HEK293 (cell line): Measurements from ENCODE around the gene N4BP2L2.

ENCODE experiments used
- CTCF ChIA-PET: fragments of 350-600 bp; formaldehyde crosslinking; extraction: SDS; loops from one replicate; lab custom pipeline; 2021; ENCODE audit warnings: antibody characterized with exemption; lab: Yijun Ruan, JAX
- POLR2A ChIA-PET: fragments of 300-600 bp; formaldehyde crosslinking; extraction: SDS; loops from one replicate; lab custom pipeline; 2020; ENCODE audit warnings: antibody characterized with exemption, inconsistent platforms; lab: Yijun Ruan, JAX
- H3K27ac ChIP-seq: fragments of 200-500 bp; sonication (Bioruptor generic); 2 replicates; pipeline ENCODE4 v1.5.1; 2014; ENCODE audit warnings: low read depth, low read length, control low read depth, inconsistent platforms; ENCODE audit errors: extremely low read depth
- H3K36me3 ChIP-seq, 2 experiments: fragments of 200-500 bp in 1 of 2; sonication (Bioruptor generic) in 1 of 2; 1 replicate in 1 of 2; 2 replicates in 1 of 2; pipeline ENCODE4 v1.5.1; 2014 to 2017; ENCODE audit warnings: inconsistent platforms in 2 of 2, low read length in 2 of 2; ENCODE audit not compliant: control insufficient read depth in 2 of 2, insufficient read depth in 1 of 2
- H3K4me1 ChIP-seq: fragments of 200-500 bp; sonication (Bioruptor generic); 2 replicates; pipeline ENCODE4 v1.5.1; 2014; ENCODE audit warnings: mild to moderate bottlenecking, low read length, inconsistent platforms; ENCODE audit not compliant: control insufficient read depth, insufficient read depth
- H3K4me3 ChIP-seq: 2 replicates; pipeline ENCODE4 v1.5.1; 2011; ENCODE audit warnings: low read depth, mild to moderate bottlenecking, control low read depth, low read length, moderate library complexity
- H3K9me3 ChIP-seq: fragments of 200-500 bp; sonication (Bioruptor generic); 2 replicates; pipeline ENCODE4 v1.5.1; 2014; ENCODE audit warnings: low read depth, low read length, inconsistent platforms; ENCODE audit not compliant: control insufficient read depth, insufficient read depth
- MYNN ChIP-seq: fragments of 450-650 bp; formaldehyde crosslinking; IDR thresholded peaks from 2 replicates; pipeline ENCODE4 v1.5.1; 2016; ENCODE audit warnings: missing biosample characterization, missing genetic modification characterization, borderline replicate concordance
- RBAK ChIP-seq: fragments of 450-650 bp; formaldehyde crosslinking; IDR thresholded peaks from 2 replicates; pipeline ENCODE4 v1.5.1; 2016; ENCODE audit warnings: missing biosample characterization, missing genetic modification characterization
- ZEB2 ChIP-seq: fragments of 450-650 bp; formaldehyde crosslinking; IDR thresholded peaks from 2 replicates; pipeline ENCODE4 v1.5.1; 2016; ENCODE audit warnings: missing biosample characterization, missing genetic modification characterization
- ZNF239 ChIP-seq: fragments of 450-650 bp; formaldehyde crosslinking; IDR thresholded peaks from 2 replicates; pipeline ENCODE4 v1.5.1; 2016; ENCODE audit warnings: missing biosample characterization, missing genetic modification characterization
- ZNF266 ChIP-seq: fragments of 450-650 bp; formaldehyde crosslinking; IDR thresholded peaks from 2 replicates; pipeline ENCODE4 v1.5.1; 2016; ENCODE audit warnings: missing biosample characterization, missing genetic modification characterization, low read depth
- ZNF311 ChIP-seq: fragments of 450-650 bp; formaldehyde crosslinking; IDR thresholded peaks from 2 replicates; pipeline ENCODE4 v1.5.1; 2017; ENCODE audit warnings: missing biosample characterization, missing genetic modification characterization, borderline replicate concordance
- ZNF341 ChIP-seq: fragments of 450-650 bp; formaldehyde crosslinking; IDR thresholded peaks from 2 replicates; pipeline ENCODE4; 2016; ENCODE audit warnings: low read depth, missing biosample characterization, missing genetic modification characterization
- ZNF514 ChIP-seq: fragments of 450-650 bp; formaldehyde crosslinking; IDR thresholded peaks from 2 replicates; pipeline ENCODE4 v1.5.1; 2016; ENCODE audit warnings: missing biosample characterization, missing genetic modification characterization
- ZNF521 ChIP-seq: fragments of 450-650 bp; formaldehyde crosslinking; IDR thresholded peaks from 2 replicates; pipeline ENCODE4 v1.5.1; 2017; ENCODE audit warnings: missing biosample characterization, mild to moderate bottlenecking, missing genetic modification characterization
- ZNF560 ChIP-seq: fragments of 450-650 bp; formaldehyde crosslinking; IDR thresholded peaks from 2 replicates; pipeline ENCODE4 v1.5.1; 2017; ENCODE audit warnings: missing biosample characterization, missing genetic modification characterization, borderline replicate concordance
- ZNF624 ChIP-seq: fragments of 450-650 bp; formaldehyde crosslinking; IDR thresholded peaks from 2 replicates; pipeline ENCODE4 v1.5.1; 2017; ENCODE audit warnings: missing biosample characterization, missing genetic modification characterization
- ZNF664 ChIP-seq: fragments of 450-650 bp; formaldehyde crosslinking; IDR thresholded peaks from 2 replicates; pipeline ENCODE4 v1.5.1; 2016; ENCODE audit warnings: missing biosample characterization, missing genetic modification characterization
- ZNF747 ChIP-seq: fragments of 450-650 bp; formaldehyde crosslinking; IDR thresholded peaks from 2 replicates; pipeline ENCODE4 v1.5.1; 2016; ENCODE audit warnings: missing biosample characterization, missing genetic modification characterization
- ZNF76 ChIP-seq: fragments of 450-650 bp; formaldehyde crosslinking; IDR thresholded peaks from 2 replicates; pipeline ENCODE4; 2016; ENCODE audit warnings: low read depth, missing biosample characterization, missing genetic modification characterization, borderline replicate concordance
- ZNF843 ChIP-seq: fragments of 450-650 bp; formaldehyde crosslinking; IDR thresholded peaks from 2 replicates; pipeline ENCODE4 v1.5.1; 2016; ENCODE audit warnings: missing biosample characterization, missing genetic modification characterization
- ZSCAN23 ChIP-seq: fragments of 450-650 bp; formaldehyde crosslinking; IDR thresholded peaks from 2 replicates; pipeline ENCODE4 v1.5.1; 2016; ENCODE audit warnings: missing biosample characterization, missing genetic modification characterization
- TF ChIP-seq, protein P1 (sequence below): fragments of 450-650 bp; formaldehyde crosslinking; IDR thresholded peaks from 2 replicates; pipeline ENCODE4 v1.5.1; 2016; ENCODE audit warnings: missing biosample characterization, missing genetic modification characterization, borderline replicate concordance
- TF ChIP-seq, protein P2 (sequence below): fragments of 450-650 bp; formaldehyde crosslinking; IDR thresholded peaks from 2 replicates; pipeline ENCODE4 v1.5.1; 2016; ENCODE audit warnings: missing biosample characterization, missing genetic modification characterization
- TF ChIP-seq, protein P3 (sequence below): fragments of 450-650 bp; IDR thresholded peaks from 2 replicates; pipeline ENCODE4 v1.5.1; 2018; ENCODE audit warnings: missing biosample characterization, missing genetic modification characterization
- TF ChIP-seq, protein P4 (sequence below): fragments of 450-650 bp; formaldehyde crosslinking; IDR thresholded peaks from 2 replicates; pipeline ENCODE4 v1.5.1; 2016; ENCODE audit warnings: missing biosample characterization, missing genetic modification characterization

The N4BP2L2 gene

DNA sequence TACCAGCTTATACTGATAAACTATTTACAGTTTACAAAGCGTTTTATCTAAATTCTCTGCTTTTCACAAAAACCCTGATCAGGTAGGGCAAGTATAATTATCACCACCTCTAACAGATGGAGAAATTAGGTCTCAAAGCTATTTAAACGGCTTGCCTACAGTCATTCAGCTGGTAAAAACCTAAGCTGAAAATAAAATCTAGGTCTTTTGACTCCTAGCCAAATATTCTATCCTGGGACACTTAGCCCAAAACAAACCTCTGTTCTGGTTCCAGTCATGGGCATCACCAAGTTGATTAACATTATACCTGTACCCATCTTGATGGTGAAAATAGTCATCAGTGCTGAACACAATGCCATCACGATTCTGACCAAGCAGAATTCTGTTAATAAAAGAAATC lies 11.4 kb downstream of the N4BP2L2 start:
- ChIA-PET POLR2A (no interaction called here), CTCF (interaction anchor here (0.6 kb wide), 1 partner anchor 167 kb away, joined by 5 read pairs; no protein-coding TSS in a partner anchor)
- H3K36me3 ChIP-seq = peaks cover 0 to 21% of the 10 kb centered on the region in 2 experiments; a peak in 2 of 3 replicates
- peaks cover 10% of the 10 kb centered on the region for H3K4me1 ChIP-seq
- H3K9me3 ChIP-seq = no peaks in the 10 kb centered on the region
- no peak overlapping the region for H3K4me3 ChIP-seq
- TF ChIP-seq, protein P1, sequence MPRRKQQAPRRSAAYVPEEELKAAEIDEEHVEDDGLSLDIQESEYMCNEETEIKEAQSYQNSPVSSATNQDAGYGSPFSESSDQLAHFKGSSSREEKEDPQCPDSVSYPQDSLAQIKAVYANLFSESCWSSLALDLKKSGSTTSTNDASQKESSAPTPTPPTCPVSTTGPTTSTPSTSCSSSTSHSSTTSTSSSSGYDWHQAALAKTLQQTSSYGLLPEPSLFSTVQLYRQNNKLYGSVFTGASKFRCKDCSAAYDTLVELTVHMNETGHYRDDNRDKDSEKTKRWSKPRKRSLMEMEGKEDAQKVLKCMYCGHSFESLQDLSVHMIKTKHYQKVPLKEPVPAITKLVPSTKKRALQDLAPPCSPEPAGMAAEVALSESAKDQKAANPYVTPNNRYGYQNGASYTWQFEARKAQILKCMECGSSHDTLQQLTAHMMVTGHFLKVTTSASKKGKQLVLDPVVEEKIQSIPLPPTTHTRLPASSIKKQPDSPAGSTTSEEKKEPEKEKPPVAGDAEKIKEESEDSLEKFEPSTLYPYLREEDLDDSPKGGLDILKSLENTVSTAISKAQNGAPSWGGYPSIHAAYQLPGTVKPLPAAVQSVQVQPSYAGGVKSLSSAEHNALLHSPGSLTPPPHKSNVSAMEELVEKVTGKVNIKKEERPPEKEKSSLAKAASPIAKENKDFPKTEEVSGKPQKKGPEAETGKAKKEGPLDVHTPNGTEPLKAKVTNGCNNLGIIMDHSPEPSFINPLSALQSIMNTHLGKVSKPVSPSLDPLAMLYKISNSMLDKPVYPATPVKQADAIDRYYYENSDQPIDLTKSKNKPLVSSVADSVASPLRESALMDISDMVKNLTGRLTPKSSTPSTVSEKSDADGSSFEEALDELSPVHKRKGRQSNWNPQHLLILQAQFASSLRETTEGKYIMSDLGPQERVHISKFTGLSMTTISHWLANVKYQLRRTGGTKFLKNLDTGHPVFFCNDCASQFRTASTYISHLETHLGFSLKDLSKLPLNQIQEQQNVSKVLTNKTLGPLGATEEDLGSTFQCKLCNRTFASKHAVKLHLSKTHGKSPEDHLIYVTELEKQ = no peak
- H3K27ac ChIP-seq = no peak overlapping the region

DNA sequence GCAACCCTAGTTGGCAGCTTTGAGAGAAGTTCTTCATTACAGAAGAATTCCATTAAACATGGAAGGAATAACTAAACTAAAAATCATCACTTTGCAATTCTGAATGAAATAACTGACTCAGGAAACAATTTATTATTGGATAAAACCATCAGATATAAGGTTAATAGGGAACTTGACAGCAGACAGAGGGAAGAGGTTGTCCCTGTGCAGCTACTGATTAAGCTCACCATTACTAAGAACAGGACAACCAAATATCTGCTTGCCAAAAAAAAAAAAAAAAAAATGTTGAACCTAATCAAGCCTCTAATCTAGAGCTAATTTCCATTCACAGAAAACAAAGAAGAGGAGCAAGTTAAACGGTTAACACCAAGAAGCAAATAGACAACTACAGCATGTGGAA lies 12.8 kb downstream of the N4BP2L2 start:
- TF ChIP-seq ZSCAN23 (tag by site-specific recombination) = no peak
- TF ChIP-seq, protein P2, sequence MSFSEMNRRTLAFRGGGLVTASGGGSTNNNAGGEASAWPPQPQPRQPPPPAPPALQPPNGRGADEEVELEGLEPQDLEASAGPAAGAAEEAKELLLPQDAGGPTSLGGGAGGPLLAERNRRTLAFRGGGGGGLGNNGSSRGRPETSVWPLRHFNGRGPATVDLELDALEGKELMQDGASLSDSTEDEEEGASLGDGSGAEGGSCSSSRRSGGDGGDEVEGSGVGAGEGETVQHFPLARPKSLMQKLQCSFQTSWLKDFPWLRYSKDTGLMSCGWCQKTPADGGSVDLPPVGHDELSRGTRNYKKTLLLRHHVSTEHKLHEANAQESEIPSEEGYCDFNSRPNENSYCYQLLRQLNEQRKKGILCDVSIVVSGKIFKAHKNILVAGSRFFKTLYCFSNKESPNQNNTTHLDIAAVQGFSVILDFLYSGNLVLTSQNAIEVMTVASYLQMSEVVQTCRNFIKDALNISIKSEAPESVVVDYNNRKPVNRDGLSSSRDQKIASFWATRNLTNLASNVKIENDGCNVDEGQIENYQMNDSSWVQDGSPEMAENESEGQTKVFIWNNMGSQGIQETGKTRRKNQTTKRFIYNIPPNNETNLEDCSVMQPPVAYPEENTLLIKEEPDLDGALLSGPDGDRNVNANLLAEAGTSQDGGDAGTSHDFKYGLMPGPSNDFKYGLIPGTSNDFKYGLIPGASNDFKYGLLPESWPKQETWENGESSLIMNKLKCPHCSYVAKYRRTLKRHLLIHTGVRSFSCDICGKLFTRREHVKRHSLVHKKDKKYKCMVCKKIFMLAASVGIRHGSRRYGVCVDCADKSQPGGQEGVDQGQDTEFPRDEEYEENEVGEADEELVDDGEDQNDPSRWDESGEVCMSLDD (tag by site-specific recombination) = no peak
- no peak for TF ChIP-seq RBAK (tag by site-specific recombination)
- TF ChIP-seq ZNF266 = no peak
- TF ChIP-seq, protein P3, sequence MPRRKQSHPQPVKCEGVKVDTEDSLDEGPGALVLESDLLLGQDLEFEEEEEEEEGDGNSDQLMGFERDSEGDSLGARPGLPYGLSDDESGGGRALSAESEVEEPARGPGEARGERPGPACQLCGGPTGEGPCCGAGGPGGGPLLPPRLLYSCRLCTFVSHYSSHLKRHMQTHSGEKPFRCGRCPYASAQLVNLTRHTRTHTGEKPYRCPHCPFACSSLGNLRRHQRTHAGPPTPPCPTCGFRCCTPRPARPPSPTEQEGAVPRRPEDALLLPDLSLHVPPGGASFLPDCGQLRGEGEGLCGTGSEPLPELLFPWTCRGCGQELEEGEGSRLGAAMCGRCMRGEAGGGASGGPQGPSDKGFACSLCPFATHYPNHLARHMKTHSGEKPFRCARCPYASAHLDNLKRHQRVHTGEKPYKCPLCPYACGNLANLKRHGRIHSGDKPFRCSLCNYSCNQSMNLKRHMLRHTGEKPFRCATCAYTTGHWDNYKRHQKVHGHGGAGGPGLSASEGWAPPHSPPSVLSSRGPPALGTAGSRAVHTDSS (tag by site-specific recombination) = no peak
- TF ChIP-seq ZNF521 (tag by site-specific recombination) = no peak
- no peak for TF ChIP-seq MYNN (tag by site-specific recombination)
- no peak for TF ChIP-seq ZNF664 (tag by site-specific recombination)
- no peak for TF ChIP-seq ZNF341 (tag by site-specific recombination)
- TF ChIP-seq ZNF311 (tag by site-specific recombination) = no peak
- no peak for TF ChIP-seq ZEB2 (tag by site-specific recombination)
- no peak for TF ChIP-seq ZNF624 (tag by site-specific recombination)
- no peak for TF ChIP-seq ZNF747 (tag by site-specific recombination)
- TF ChIP-seq ZNF239 (tag by site-specific recombination) = no peak
- TF ChIP-seq ZNF514 (tag by site-specific recombination) = no peak
- TF ChIP-seq ZNF560 = no peak
- TF ChIP-seq ZNF76 = no peak
- TF ChIP-seq ZNF843 (tag by site-specific recombination) = no peak
- TF ChIP-seq, protein P4, sequence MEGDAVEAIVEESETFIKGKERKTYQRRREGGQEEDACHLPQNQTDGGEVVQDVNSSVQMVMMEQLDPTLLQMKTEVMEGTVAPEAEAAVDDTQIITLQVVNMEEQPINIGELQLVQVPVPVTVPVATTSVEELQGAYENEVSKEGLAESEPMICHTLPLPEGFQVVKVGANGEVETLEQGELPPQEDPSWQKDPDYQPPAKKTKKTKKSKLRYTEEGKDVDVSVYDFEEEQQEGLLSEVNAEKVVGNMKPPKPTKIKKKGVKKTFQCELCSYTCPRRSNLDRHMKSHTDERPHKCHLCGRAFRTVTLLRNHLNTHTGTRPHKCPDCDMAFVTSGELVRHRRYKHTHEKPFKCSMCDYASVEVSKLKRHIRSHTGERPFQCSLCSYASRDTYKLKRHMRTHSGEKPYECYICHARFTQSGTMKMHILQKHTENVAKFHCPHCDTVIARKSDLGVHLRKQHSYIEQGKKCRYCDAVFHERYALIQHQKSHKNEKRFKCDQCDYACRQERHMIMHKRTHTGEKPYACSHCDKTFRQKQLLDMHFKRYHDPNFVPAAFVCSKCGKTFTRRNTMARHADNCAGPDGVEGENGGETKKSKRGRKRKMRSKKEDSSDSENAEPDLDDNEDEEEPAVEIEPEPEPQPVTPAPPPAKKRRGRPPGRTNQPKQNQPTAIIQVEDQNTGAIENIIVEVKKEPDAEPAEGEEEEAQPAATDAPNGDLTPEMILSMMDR = no peak
- CTCF ChIA-PET = no interaction called here
- no peaks in the 10 kb centered on the region for H3K9me3 ChIP-seq

More for the DNA sequence above, 12.8 kb downstream of the N4BP2L2 start:
- Histone ChIP-seq H3K4me1 (peaks cover 6% of the 10 kb centered on the region; the same call in 1 of the 2 replicates), H3K4me3 (no peak overlapping the region), H3K36me3 (peaks cover 0 to 26% of the 10 kb centered on the region in 2 experiments; a peak in 2 of 3 replicates), H3K27ac (no peak overlapping the region)
- POLR2A ChIA-PET = interaction anchor here (0.6 kb wide), 2 partner anchors 82 to 384 kb away, joined by 4 to 7 read pairs; no protein-coding TSS in a partner anchor
